ENCODE data around the gene C1QTNF9.
"Not testable (repeated sequence)": the region's sequence is repeated elsewhere in the genome, so short reads cannot be mapped to it uniquely, and the experiment has no call there.

The C1QTNF9 gene

DNA sequence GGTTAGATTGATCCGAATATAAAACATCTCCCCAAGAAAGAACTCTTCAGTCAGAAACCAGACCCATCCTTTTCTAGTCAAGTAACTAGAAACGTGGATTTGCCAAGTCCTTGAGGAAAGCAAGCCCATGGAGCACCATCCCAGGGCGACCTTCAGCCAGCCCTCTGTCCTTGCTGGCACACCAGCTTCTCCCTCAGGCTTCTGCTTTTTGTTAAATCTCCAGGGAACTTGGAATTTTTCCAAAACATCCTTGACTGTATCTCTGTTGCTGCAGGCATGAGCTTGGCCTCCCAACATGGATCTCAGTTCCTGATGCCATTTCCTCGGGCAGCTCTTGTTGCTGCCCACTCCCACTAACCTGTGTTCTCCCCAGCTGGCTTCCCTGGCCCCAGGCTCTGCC, 27.1 kb upstream of the C1QTNF9 start:
- DNase-seq (ENCODE audit: low spot score) = no peak

DNA sequence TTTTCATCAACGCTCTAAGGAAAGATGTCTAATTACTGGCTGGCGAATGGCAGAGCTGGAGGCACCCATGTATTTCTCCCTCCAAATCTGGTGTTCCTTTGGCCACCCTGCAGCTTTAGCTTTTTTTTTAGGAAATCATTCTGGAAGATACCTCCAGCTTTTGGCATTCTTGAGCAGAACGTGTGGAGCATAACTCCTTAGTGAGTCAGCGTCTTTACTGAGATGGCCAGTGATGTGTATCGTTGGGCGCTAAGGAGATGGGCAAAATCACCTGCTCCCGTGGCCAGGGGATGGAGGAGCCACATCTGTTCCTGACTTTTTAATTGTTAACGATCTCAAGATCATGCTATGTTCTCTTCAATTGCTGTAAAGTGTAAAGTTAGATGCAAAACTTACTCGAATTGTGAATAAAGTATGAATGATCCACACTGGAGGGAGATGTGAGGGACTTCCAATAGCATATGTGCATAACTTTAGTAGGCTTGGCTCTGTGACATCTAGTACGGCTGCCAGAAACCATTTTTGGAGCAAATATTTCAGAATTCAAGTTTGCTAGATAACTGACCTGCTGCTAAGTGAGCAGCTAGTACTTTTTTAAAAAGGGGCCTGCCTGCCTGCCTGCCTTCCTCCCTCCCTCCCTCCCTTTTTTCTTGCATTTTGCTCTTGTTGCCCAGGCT, 24.4 kb upstream of the C1QTNF9 start:
- DNase-seq (ENCODE audit: low spot score) = no peak

DNA sequence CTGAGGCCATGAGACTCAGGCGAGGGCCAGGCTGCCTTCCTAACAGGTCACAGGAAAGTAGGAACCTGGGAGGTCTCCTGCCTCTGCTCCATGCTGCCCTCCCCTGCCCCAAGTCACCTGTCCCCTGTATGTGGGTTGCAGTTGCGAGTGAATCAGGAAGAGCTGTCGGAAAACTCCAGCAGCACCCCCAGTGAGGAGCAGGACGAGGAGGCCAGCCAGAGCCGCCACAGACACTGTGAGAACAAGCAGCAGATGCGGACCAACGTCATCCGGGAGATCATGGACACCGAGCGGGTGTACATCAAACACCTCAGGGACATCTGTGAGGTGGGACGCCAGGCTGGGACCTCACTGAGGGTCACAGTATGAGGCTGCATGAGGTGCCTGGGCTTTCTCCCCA, 22.8 kb upstream of the C1QTNF9 start:
- no peak for DNase-seq (ENCODE audit: low spot score)

DNA sequence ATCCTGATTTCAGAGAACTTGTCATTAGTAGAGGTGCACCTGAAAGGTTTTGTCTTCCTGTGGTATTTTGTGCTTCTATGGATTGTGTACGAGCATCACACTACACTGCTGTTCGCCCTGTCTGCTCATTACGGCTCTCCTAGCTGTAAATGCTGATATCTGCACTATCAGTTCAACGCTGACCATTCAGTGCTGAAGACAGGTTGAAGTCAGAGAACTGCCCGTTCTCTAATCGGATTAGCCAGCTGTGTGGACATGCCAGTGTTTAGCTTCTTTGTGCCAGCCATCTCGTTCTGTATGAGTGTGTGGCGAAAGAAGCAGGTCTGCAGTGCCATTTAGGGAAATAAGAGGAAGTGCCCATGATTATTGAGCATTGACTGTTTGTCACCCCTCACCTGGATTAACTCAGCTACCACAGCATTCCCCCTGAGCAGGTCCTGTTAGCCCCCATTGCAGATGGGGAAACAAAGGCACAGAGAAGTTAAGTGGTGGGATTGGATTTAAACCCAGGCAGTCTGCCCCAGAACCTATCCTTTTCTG, 21.6 kb upstream of the C1QTNF9 start:
- no peak for DNase-seq (ENCODE audit: low spot score)

DNA sequence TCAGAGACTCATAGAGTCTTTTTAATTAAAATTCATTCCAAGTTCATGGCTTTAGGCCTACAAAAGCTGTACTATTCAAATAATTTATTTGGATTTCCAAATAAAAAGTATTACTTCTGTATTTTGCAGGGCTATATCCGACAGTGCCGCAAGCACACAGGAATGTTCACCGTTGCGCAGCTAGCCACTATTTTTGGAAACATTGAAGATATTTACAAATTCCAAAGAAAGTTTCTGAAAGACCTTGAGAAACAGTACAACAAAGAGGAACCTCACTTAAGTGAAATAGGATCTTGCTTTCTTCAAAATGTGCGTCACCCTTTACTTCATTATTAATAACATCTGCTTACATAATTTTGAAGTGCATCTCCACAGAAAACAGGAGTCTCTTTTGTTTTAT, 20.5 kb upstream of the C1QTNF9 start:
- no peak for DNase-seq (ENCODE audit: low spot score)

DNA sequence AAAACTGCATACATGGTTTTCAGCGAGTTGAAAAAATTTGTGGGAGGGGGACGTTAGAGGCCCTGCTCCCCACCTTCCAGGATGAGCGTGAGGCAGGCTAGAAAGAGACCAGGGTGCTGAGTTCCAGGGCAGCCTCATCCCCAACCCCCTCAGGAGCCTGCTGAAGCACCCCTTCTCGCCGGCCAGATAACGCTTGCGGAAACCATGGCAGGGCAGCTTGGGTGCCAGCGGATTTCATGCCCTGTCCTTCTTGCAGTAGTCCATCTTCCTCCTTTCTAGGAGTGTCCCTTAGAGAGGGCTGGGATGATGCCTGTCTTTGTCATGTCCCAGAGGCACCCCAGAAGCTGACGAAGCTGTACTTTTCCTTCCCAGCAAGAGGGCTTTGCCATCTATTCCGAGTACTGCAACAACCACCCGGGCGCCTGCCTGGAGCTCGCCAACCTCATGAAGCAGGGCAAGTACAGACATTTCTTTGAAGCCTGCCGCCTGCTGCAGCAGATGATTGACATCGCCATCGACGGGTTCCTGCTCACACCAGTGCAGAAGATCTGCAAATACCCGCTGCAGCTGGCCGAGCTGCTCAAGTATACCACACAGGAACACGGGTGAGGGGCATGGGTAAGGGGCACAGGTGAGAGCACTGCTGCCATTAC, 19.0 kb upstream of the C1QTNF9 start:
- no peak for DNase-seq (ENCODE audit: low spot score)

DNA sequence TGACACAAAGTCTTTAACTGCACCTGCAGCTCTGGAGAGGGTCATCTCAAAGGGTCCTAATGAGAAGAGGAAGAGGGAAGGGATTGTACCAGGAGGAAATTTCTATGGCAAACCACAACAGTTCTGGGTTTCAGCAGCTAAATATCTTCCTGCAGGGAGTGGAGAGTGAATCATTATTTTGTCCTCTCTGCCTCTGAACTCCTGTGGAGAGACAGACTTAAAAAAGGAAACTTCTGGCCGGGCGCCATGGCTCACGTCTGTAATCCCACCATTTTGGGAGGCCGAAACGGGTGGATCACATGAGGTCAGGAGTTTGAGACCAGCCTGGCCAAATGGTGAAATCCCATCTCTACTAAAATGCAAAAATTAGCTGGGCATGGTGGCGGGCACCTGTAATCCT, 16.9 kb upstream of the C1QTNF9 start:
- DNase-seq (ENCODE audit: low spot score) = no peak

DNA sequence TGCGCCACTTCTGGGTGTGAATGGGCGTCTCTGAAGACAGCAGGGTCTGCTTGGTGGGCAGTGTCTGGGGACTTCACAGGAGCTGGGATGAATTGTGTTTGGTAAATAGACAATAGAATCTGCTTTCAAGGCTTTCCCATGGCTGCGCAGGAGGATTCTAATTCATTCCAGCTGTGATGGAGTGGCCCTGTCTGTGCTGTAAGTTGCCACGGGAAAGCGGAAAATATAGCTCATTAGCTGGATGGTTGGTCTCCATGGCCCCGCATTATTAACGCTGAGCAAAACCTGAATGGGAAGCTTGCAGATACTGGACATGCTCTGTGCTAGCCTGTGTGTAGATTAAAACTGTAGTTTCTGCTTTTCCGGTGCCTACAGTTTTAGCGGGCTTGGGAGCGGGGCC, 15.6 kb upstream of the C1QTNF9 start:
- no peak for DNase-seq (ENCODE audit: low spot score)

DNA sequence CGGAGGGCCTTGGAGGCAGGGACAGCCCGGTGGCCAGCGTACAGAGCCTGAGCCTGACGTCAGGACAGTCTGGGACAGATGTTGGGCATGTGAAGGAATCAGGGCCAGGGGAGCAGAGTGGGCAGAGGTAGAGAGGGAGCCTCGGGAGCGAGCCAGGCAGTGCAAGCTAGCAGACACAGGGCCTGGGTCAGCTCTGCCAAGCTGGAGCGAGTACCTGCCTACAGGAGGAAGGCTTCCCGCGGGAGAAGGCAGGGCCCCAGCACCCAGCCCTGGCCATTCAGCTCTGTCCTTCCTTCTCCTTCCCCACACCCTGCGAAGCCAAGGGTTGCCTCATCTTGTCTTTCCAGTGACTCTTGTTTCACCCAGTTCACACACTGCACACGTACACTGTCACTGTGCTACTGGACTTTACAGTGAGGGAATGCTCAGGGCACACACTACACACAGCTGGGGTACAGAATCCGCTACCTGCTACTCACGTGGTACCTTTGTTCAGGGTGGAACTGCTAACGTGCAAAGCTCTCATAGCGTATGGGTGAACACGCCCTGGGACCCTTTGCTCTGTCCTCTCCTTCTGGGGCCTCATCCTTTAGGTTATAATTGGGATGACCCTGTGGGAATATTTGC, 9.8 kb upstream of the C1QTNF9 start:
- no peak for DNase-seq (ENCODE audit: low spot score)

DNA sequence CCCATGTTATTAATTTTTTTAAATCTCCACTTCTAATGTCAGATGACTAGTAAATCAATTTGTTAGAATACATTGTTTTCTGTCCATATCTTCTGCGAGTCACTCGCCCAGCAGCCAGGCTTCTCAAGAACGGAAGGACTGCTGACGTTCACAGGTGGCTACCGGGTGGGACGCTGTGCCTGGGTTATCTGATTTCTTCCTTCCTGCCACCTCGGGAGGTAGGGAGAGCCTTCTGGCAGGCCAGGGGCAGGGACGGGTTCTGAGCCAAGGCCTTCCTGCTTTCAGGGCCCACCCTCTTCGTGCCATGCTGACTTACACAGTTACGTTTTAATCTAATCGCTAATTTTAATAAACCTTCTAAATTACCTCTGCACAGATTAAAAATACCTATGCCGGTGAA, 7.9 kb upstream of the C1QTNF9 start:
- DNase-seq (ENCODE audit: low spot score) = no peak

DNA sequence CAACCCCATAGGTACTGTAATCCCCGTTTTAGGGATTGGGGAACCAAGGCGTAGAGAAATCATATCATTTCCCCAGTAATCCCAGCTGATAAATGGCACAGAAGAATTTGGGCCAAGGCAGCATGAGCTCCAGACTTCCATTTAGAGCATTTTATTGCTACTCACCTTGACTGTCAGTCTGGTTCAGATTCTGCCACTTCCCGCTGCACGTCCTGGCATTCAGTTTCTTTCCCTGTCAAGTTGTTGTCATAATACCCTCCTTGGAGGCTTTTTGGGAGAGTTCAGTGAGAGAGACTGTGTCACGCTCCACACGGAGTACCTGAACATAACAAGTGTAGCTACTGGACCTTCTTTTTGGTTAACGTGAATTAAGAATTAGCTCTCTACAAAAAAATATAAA, 7.5 kb upstream of the C1QTNF9 start:
- no peak for DNase-seq (ENCODE audit: low spot score)

DNA sequence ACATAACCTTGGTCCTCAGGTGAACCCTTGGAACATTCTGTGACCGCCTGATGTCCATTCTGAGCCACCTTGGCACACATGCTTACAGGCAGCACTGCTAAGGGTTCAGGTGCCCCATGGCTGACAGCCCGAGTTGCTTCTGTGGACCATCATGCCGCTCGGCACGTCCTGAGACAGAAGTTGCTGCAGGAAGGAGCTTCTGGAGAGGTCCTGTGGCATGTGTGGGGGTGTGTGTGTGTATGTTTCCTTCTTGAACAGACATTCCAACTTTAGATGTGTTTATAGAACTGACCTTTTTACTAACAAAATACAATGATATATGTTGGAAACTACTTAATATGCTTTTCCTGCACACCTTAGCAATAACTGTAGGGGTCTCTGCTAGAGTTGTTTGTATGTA, 4.8 kb upstream of the C1QTNF9 start:
- DNase-seq (ENCODE audit: low spot score) = no peak

DNA sequence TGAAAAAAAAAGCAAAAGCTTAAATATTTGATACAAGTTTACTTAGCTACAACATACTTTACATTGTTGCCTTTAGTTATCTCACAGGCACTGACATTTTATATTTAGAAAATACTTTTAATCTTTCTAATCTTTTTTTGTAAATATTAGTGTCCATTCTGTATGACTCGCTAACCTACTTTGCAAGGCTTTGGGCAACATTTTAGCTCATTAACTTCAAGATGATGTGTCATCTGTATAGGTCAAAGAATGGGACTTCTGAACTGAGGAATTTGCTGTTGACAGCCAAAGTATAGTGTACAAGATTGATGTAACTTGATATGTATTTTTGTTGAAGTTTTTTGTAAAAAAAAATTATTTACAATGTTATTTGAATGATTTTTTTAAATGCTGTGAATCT, 2.7 kb upstream of the C1QTNF9 start:
- DNase-seq (ENCODE audit: low spot score) = no peak

DNA sequence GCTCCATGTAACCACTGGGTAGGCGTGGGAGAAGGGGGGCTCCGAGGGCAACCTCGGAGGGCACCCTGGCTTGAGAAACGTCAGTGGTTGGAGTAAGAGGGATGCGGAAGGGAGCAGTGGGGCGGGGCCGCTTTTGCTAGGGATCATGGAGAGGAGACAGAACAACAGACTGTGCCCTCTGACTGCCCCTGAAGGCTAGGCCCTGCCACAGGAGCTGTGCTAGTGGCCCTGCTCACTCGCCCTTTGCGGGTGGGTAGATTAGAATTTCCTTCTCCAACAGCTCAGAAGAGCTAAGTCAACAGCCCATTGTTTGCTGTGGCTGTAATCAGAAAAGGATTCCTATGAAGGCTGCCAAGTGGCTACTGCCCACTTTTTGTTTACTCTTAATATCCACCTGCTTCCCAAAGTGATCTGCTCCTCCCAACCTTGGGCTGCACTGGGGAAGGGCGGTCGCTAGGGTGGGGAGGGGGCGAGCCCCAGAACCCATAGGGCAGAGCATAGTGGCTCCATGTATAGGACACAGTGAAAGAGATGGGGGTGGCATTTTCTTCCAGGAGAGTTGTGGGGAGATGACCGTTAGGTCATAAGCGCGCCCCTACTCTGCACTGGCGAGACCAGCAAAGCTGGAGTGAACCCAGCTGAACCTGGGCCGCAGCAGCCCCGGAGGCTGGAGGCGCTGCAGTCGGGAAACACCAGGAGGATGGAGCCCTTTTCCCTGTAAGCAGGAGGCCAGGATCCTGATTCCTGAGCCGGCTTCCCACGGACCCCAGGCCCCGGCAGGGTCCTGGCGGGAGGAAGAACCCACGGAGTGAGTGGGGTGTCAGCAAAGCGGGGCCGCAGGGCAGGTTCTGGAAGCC, 1.9 kb upstream of the C1QTNF9 start:
- no peak for DNase-seq (ENCODE audit: low spot score)

DNA sequence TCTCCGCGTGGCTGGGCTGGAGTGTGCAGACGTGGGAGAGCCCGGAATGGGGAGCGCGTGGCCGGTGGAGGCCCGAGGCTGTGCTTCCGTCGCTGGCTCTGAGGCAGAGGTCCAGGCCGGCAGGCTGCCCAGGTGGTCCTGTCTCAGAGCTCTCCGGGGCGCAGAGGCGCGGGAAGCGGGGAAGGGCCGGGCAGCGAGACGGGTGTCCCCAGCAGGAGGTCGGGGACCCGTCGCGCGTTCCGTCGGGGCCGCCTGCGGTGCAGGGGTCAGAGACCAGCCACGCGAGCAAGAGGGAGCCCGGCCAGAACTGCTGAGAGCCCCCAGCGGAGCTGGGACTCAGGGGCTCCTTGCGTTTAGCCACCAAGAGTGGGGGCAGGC, 1.3 kb upstream of the C1QTNF9 start:
- DNase-seq (ENCODE audit: low spot score) = no peak

DNA sequence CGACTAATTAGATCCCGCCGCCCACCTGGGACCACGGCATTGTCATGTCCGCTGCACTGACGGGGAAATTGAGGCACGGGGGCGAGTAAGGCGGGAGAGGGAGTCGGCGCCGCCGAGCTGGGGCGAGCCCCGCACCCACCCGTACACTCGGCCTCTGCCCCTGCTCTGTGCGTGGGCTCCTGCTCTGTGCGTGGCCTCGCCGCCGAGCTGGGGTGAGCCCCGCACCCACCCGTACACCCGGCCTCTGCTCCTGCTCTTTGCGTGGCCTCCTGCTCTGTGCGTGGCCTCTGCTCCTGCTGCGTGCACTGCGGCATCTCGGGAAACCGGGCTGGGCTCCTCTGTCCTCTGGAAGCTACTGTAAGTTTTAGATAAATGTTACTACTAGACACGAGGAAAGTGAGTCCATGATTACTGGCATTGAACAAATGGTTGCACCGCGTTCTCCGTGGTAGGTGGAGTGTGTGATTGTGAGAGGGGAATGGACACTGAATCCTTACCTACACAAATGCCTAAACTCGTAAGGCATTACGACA, 826 bp upstream of the C1QTNF9 start:
- no peak for DNase-seq (ENCODE audit: low spot score)

DNA sequence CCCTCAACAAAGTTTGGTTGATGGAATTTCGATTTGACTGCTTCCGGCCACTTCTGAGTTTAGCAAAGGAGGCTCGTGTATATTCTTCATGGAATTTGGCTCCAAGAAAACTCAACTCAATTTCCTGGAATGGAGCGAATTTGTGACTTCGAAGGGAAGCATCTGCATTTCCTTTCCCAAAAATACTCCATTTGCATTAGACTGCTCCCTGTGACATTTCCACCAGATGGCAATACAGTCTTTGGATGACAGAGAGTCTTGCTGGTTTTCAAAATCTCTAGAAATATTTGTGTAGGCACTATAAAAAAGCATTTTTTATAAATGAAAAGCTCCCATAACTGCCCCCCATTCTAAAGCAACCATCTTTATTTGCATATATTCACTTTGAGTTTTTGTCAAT, 4.1 kb downstream of the C1QTNF9 start:
- DNase-seq (ENCODE audit: low spot score) = no peak

DNA sequence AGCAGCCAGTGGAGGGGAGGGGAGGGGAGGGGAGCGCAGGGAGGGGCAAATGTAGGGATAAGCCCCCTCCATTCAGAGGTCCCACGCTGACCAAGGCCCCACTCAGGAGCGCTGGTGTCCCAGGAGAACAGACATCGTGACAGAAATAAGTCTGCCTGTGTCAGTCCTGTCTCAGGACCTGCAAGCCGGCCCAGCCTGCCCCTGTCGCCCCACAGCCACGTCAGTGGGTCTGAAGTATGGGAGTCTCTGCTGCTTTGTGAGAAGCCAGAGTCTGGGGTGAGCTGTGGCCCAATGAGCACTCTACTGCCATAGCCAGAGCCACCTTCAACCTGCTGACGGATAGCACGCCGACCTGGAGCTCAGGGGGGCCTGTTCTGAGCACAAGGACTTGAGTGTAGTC, 8.5 kb downstream of the C1QTNF9 start:
- not testable (repeated sequence) for DNase-seq (ENCODE audit: low spot score)

DNA sequence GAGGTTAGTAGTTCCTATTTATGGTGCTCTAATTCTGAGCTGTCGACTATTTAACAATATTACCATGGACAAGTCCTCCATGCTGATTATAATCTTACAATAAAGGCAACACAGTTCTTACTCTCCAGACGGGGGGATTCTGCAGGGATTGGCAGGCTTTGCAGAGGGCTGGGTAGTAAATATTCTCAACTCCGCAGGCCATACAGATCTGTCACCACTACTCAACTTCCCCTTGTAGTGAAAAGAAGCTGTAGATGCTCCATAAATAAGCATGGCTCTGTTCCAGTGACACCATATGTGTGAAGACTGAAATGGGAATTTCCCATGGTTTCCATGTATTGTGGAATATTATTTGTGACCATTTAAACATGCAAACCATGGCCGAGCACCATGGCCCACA, 9.5 kb downstream of the C1QTNF9 start:
- DNase-seq (ENCODE audit: low spot score) = not testable (repeated sequence)

DNA sequence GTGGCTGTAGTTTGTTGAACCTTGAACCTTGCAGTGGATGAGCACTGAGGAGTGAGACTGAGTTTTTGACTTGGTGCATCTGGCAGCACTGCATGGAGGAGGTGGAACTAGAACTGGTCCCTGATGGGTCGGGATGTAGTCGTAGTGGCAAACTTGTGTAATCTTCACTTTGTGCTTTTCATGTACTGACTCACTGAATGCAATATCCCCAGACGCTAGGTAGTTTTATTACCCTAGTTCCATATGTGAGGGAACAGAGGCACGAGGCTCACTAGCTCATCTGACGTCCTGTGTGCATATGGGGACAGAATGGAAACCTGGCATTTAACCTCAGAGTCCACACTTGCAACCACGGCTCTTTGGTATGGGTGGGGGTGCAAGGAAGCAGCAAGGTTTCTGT, 10.3 kb downstream of the C1QTNF9 start:
- DNase-seq (ENCODE audit: low spot score) = not testable (repeated sequence)

DNA sequence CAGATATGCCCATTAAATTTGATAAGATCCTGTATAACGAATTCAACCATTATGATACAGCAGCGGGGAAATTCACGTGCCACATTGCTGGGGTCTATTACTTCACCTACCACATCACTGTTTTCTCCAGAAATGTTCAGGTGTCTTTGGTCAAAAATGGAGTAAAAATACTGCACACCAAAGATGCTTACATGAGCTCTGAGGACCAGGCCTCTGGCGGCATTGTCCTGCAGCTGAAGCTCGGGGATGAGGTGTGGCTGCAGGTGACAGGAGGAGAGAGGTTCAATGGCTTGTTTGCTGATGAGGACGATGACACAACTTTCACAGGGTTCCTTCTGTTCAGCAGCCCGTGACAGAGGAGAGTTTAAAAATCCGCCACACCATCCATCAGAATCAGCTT, 12.0 kb downstream of the C1QTNF9 start:
- not testable (repeated sequence) for DNase-seq (ENCODE audit: low spot score)

DNA sequence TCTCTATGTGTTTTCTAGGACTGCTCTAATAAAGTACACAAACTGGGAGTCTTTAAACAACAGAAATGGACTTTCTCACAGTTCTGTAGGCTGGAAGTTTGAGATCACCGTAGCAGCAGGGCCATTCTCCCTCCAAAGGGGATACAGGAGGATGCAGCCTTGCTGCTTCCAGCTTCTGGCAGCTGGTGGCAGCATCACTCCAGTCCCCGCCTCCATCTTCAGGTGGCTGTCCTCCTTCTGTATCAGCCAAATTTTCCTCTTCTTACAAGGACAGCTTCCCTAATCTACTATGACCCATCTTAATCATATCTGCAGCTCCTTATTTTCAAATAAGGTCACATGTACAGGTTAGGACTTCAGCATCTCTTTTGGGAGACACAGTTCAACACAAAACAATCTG, 13.1 kb downstream of the C1QTNF9 start:
- not testable (repeated sequence) for DNase-seq (ENCODE audit: low spot score)
